Activated gamma-delta T cell treated with anti-CD3 and anti-CD28 coated beads, Interleukin-2, amount 50 U/mL, for 16 hours (primary cell): ENCODE measurements around the gene ABCC4.
"Not testable (repeated sequence)": the region's sequence is repeated elsewhere in the genome, so short reads cannot be mapped to it uniquely, and the experiment has no call there.

Experiments used
- DNase-seq: peaks from one replicate; pipeline ENCODE4 v3.0.0-alpha.2; 2020; ENCODE audit warnings: low read depth

Gene ABCC4

GRCh38 chr13:95200386-95200957 lies 100.8 kb downstream of the ABCC4 start:
- DNase-seq: not testable (repeated sequence)

- no peak for DNase-seq
Observed at GRCh38 chr13:95199896-95200295, 101.4 kb downstream of the ABCC4 start.

GRCh38 chr13:95198606-95199005 lies 102.6 kb downstream of the ABCC4 start:
- not testable (repeated sequence) for DNase-seq

DNA sequence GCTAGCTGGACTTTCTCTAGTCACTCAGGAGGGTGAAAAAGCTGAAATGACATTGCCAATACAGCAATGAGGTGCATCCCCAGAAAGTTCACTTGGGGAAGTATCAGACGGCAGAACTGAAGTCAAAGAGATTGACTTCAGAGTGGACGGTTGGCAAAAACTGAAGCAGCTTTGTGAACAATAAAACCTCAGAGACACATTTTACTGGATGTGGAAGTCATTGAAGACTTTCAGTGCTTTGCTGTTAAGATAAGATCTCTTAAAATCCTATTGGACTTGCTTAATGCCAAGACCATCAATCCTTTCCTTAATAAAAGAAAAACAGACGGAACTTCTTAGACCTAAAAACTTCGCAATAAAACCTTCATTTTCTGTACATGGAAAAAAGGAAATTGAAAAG lies 103.7 kb downstream of the ABCC4 start:
- no peak for DNase-seq

- no peak for DNase-seq
Observed at GRCh38 chr13:95195146-95195545, 106.1 kb downstream of the ABCC4 start.

DNA sequence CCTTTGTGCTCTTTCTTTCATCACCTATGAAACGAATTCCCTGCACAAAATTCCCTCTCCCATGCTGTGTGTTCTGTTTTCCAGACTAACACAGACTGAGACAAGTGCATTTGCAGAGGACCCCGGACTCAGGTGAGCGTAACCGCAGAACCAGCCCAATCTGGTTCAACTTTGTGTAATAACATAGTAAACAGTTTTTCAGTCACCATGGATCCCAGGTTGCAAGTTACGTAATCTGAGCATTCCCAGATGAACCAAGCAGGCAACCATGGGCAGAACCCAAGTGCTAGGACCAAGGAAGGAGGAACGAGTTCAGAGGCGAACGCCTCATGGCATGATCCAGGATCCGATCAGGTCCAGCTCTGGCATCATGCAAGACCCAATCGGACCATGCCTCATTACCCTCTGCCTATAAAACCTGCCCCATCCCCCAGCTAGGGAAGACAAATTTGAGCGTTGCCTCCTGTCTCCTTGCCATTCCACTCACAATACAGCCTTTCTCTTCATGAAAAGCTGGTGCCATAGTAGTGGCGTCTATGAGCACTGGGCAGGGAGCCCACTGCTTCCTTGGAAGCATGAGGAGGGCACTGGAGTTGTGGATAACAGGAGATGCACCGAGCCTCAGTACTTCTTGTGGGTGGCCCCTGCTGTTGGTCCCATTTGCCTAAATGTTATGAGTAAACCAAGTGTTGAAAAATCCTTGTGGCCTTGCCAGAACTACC lies 107.6 kb downstream of the ABCC4 start:
- no peak for DNase-seq

GRCh38 chr13:95192998-95193397 lies 108.3 kb downstream of the ABCC4 start:
- no peak for DNase-seq

- DNase-seq: not testable (repeated sequence)
Observed at GRCh38 chr13:95192564-95192945, 108.7 kb downstream of the ABCC4 start.

GRCh38 chr13:95191821-95192563 lies 109.3 kb downstream of the ABCC4 start:
- peak; percentile 29 for DNase-seq

- DNase-seq: no peak
Observed at GRCh38 chr13:95188128-95188527, 113.1 kb downstream of the ABCC4 start.

- DNase-seq: peak; percentile 11
Observed at GRCh38 chr13:95185851-95186250, 115.4 kb downstream of the ABCC4 start.

GRCh38 chr13:95185311-95185710 lies 115.9 kb downstream of the ABCC4 start:
- DNase-seq: no peak

GRCh38 chr13:95184317-95184716 lies 116.9 kb downstream of the ABCC4 start:
- no peak for DNase-seq

- no peak for DNase-seq
Observed at GRCh38 chr13:95182570-95183265, 118.5 kb downstream of the ABCC4 start.

DNA sequence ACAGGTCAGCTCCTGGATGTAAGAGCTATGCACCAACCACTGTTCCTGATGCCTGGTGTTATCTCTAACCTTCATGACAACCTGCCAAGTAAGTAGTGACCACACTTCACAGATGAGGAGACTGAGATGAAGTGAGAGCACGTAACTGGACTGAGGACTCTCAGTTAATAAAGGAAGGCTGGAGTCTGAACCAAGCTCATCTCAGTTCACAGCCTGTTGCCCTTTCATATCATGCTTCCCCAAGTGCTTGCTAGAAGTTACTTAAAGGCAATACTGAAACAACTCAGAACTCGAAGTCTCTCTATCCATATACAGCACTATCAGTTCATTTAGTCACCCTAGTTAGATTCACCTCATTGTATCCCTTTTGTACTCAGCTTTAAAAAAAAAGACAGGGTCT lies 119.7 kb downstream of the ABCC4 start:
- DNase-seq: no peak

DNA sequence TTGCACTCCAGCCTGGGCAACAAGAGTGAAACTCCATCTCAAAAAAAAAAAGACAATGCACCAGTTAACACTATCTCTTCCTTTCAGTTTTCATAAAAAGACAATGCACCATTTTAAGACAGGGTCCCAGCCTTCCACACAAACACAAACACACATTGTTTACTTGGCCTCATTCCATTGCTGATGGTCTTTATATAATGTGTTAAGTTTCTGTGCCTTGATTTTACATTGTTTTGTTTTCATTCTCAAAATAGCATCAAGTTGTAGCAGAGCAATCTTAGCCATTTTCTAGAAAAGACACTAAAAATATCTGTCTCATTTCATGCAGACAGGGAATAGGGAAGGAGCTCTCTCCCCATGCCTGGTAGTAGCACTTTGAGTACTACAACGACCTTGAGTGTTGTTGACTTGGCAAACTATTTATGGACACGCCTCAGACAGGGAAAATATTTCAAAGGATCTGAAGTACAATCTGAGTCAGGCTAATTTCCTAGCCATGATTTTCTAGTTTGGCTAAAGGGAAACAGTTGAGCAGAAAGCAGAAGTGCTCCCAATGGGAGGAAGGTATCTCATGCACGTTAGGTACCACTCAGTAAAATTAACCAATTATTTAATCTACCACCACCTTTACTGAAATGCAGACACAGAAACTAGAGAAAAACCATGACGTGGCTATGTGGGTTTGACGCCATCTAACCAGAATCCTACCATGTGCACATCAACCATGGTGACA lies 120.6 kb downstream of the ABCC4 start:
- DNase-seq: no peak

DNA sequence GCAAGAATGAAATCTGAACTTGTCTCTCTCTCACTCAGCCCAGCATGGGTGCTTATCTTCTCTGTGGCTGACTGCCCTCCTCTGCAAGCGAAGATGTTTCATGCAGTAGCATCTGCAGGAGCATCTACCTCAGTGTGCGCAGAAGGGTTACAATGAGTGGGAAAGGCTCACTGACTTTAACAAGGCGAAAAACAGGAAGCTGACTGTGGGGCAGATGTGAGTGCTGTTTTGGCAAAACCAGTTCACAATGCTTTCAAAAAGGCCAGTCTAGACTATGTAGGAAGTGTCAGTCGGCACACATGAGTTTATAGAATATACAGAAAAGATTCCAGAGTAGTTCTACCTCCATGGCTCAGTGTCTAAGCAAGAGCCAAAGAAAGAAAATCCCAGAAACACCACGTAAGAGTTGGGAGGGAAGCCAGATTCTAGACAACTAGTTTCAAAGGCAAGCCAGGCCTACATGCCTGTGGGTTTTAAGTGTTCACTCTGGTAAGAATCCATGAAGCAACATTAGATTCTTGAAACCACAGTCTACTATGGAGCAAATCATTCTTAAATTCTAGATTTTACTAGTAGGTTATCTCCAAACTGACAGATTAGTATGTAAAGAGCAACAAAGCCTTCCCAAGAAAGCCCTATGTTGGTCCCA lies 124.5 kb downstream of the ABCC4 start:
- DNase-seq: no peak

GRCh38 chr13:95174517-95174916 lies 126.7 kb downstream of the ABCC4 start:
- DNase-seq: no peak

DNA sequence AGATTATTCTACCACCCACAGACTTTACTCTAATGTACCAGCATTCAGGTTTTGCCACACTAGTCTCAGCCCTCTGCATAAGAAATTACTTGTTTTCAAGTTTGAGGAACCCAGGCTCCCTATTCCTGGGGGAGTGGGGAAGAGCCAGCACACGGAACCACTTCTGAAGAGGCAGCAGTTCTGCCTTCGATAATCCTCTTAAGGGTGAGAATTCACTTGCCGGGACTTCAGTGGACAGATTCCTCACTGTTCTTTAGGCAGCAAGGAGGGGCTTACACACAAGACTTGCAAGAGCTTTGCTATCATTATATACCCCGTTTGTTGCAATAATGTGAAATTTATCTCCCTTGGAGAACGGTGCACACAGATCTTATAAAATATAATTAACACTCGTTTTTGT lies 133.1 kb downstream of the ABCC4 start:
- DNase-seq: no peak

DNA sequence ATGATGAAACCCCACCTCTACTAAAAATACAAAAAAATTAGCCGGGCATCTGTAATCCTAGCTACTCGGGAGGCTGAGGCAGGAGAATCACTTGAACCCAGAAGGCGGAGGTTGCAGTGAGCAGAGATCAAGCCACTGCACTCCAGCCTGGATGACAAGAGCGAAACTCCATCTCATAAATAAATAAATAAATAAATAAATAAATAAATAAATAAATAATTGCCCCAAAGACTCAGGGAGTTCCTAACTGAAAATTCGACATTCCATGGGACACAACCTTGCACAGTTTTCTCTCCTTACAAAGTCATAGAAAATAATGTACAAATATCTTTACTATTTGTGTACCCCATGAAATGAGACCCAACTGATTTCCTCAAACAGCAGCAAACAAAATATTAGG lies 134.2 kb downstream of the ABCC4 start:
- DNase-seq: not testable (repeated sequence)

GRCh38 chr13:95164830-95165229 lies 136.4 kb downstream of the ABCC4 start:
- DNase-seq: no peak
